Chondrocyte (in vitro differentiated cells): ENCODE measurements around the gene WDR18. TPM values are rescaled to one million over a fixed set of nuclear protein-coding genes. Genes with fewer than 3 reads are reported as not detected.
A peak's percentile ranks its signal among the peaks of the same experiment; 100 is the strongest.

Experiments used
- DNase-seq: peaks from one replicate; pipeline ENCODE4 v3.0.0; 2021; ENCODE audit warnings: mixed read lengths, low spot score
- H3K27ac Mint-ChIP-seq: one replicate; pipeline ENCODE4 v1.8.0; 2021; ENCODE audit warnings: mild to moderate bottlenecking, moderate library complexity, mixed read lengths; ENCODE audit not compliant: unreplicated experiment
- H3K27me3 Mint-ChIP-seq: 2 replicates; pipeline ENCODE4 v1.8.0; 2021; ENCODE audit warnings: low read depth, mixed read lengths
- H3K36me3 Mint-ChIP-seq: 2 replicates; pipeline ENCODE4 v1.8.0; 2021; ENCODE audit warnings: low read depth, mixed read lengths
- H3K4me1 Mint-ChIP-seq: 2 replicates; pipeline ENCODE4 v1.8.0; 2021; ENCODE audit warnings: low read depth, mild to moderate bottlenecking, mixed read lengths
- H3K4me3 Mint-ChIP-seq: one replicate; pipeline ENCODE4 v1.8.0; 2021; ENCODE audit warnings: mild to moderate bottlenecking, moderate library complexity, mixed read lengths; ENCODE audit not compliant: unreplicated experiment
- H3K9me3 Mint-ChIP-seq: 2 replicates; pipeline ENCODE4 v1.8.0; 2021; ENCODE audit warnings: low read depth, mixed read lengths
- total RNA-seq: library from RNA; stranded (reverse); gene quantifications from 3 replicates; pipeline ENCODE4 v1.2.1, GENCODE V29; 2021
- TF ChIP-seq, protein P1 (sequence below): fragments of 200-600 bp; sonication (generic); IDR thresholded peaks from 2 replicates; pipeline ENCODE4 v1.5.0; 2021; ENCODE audit warnings: antibody characterized with exemption, mild to moderate bottlenecking, moderate library complexity

The WDR18 gene
- total RNA-seq, 1 donor from 2014 or later, result 48.5 TPM

DNA sequence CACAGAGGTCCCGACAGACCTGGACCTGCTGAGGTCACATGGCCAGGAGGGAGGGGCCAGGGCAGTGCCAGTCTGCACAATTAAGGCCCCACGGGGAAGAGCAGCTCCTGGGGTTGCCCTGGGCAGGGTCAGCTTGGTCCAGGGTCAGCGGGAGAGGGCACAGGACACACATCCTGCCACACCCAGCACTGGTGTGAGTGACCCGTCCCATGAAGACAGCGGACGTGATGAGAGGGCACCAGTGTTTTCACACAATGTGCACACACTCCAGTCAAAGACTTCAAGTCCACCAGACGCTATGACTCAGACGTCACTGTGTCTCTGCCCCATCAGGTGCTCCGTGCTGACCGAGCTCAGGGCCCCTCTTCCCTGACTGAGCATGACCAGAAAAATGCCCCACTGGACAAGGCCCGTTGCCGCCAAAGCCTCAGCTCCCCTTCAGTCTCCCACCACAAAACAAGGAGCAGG is 32.5 kb downstream of the WDR18 start:
- H3K27ac Mint-ChIP-seq, result peak overlapping the region; percentile 96
- H3K4me3 Mint-ChIP-seq, result peak overlapping the region; percentile 48
- peaks cover 46% of the 10 kb centered on the region for H3K4me1 Mint-ChIP-seq
- no peaks in the 10 kb centered on the region for H3K36me3 Mint-ChIP-seq
- no peaks in the 10 kb centered on the region for H3K9me3 Mint-ChIP-seq
- TF ChIP-seq, protein P1, sequence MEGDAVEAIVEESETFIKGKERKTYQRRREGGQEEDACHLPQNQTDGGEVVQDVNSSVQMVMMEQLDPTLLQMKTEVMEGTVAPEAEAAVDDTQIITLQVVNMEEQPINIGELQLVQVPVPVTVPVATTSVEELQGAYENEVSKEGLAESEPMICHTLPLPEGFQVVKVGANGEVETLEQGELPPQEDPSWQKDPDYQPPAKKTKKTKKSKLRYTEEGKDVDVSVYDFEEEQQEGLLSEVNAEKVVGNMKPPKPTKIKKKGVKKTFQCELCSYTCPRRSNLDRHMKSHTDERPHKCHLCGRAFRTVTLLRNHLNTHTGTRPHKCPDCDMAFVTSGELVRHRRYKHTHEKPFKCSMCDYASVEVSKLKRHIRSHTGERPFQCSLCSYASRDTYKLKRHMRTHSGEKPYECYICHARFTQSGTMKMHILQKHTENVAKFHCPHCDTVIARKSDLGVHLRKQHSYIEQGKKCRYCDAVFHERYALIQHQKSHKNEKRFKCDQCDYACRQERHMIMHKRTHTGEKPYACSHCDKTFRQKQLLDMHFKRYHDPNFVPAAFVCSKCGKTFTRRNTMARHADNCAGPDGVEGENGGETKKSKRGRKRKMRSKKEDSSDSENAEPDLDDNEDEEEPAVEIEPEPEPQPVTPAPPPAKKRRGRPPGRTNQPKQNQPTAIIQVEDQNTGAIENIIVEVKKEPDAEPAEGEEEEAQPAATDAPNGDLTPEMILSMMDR, result no peak
- DNase-seq, result no peak
- H3K27me3 Mint-ChIP-seq, result no peaks in the 10 kb centered on the region

DNA sequence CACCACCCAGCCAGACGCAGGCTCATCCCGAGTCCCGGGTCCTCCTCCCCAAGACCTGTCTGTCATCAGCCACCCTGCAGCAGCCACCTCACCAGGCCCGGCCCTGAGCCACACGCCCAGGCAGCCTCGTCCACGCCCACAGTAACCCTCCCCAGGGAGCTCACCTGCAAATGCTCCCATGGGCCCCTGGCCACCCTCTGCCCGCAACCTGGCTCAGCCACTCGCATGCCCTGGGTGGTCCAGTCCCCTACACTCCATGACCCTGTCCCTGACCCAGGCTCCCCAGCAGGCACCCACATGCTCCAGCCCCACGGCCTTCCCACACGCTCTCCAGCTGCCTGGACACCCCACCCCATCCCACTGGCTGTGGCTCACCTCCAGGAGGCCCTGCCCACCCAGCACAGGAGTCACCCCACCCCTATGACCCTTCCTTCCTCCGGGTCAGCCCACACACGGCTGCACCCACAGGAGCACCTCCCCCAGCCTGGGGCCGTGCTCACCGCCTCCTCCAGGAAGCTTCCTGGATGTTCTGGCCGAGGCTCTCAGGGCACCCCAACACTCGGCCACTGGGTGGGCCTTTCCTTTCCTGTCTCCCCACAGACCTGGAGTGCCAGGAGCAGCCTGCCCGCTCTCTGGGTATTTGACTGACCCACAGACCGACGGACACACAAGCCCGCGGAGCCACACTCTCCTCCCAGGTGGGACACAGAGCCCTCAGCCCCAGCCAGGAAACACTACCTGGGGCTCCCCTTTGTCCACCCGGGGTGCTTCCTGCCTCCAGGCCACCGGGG is 33.2 kb downstream of the WDR18 start:
- Mint-ChIP-seq H3K4me1 (peaks cover 48% of the 10 kb centered on the region), H3K27ac (peak overlapping the region; percentile 96), H3K4me3 (peak overlapping the region; percentile 48), H3K27me3 (no peaks in the 10 kb centered on the region), H3K9me3 (no peaks in the 10 kb centered on the region), H3K36me3 (no peaks in the 10 kb centered on the region)
- DNase-seq, result no peak
- TF ChIP-seq, protein P1, result no peak

DNA sequence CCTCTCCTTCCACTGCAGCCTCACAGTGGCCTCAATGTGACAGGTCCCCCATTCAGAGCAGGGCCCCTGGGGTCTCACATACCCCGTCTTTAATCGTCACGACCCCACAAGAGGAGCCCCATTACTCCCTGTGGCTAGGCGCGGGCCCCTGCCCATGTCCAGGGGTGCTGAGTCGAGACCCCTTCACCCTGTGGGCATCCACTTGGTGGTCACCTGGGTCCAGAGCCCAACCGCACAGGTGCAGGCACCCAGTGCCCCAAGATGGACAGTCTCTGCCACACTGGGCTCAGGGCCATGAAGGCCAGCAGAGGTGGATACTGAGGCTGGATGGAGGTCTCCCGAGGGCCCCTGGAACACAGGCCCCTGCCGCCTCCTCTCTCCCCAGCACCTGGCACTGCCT is 33.8 kb downstream of the WDR18 start:
- Mint-ChIP-seq H3K9me3 (no peaks in the 10 kb centered on the region), H3K4me3 (no peak overlapping the region)

DNA sequence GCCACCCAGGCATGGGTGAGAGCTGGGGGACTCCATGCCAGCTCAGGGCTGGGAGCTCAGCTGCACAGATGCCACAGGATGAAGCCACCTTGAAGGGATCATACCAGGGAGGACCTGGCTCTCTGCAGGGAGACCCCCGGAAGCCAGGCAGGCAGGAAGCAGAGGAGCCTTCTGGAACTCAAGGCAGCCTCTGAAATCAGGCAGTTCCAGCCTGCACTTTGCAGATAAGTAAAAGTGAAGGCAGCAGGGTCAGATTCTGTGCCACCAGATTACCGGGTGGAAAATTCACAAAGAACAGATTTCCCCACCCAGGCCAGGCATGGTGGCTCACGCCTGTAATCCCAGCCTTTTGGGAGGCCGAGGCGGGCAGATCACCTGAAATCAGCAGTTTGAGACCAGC is 34.2 kb downstream of the WDR18 start:
- TF ChIP-seq, protein P1, result no peak
- no peak overlapping the region for H3K27ac Mint-ChIP-seq

More for the DNA sequence above, 33.8 kb downstream of the WDR18 start:
- TF ChIP-seq, protein P1, result no peak
- H3K4me1 Mint-ChIP-seq, result peaks cover 53% of the 10 kb centered on the region
- H3K36me3 Mint-ChIP-seq, result no peaks in the 10 kb centered on the region
- no peaks in the 10 kb centered on the region for H3K27me3 Mint-ChIP-seq
- no peak for DNase-seq
- H3K27ac Mint-ChIP-seq, result peak overlapping the region; percentile 96

DNA sequence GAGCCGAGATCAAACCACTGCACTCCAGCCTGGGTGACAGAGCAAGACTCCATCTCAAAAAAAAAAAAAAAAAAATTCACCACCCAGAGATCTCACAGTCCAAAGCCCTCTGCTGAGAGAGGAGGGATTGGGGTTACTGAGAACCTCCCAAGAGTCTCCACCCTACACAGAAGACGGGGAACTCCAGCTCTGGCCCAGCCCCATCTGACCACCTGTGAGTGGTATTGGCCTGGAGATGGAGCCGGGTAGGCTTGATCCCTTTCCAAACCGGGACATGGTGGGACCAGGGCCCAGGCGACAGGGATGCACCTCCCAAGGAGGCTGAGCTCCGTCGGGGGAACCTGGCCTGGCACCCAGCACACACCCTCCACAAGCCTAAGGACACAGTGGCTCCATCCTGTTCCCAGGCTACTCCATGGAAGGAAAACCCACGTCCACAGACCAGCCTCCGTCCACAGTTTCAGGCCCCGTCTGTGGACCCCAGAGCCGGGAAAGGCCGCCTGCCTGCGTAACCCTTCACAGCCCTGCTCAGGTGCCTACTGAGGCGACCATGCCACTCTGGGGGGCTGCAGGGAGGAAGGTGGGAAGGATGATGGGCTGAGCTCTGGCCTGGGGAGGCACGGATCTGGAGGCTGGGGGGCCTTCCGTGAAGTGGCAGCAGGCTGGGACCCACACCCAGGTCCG is 34.9 kb downstream of the WDR18 start:
- no peaks in the 10 kb centered on the region for H3K36me3 Mint-ChIP-seq
- peak overlapping the region; percentile 83 for H3K4me3 Mint-ChIP-seq
- H3K27ac Mint-ChIP-seq, result peak overlapping the region; percentile 63

More for the DNA sequence above, 34.2 kb downstream of the WDR18 start:
- DNase-seq, result no peak
- H3K36me3 Mint-ChIP-seq, result no peaks in the 10 kb centered on the region
- H3K27me3 Mint-ChIP-seq, result no peaks in the 10 kb centered on the region
- peaks cover 53% of the 10 kb centered on the region for H3K4me1 Mint-ChIP-seq
- H3K9me3 Mint-ChIP-seq, result no peaks in the 10 kb centered on the region
- H3K4me3 Mint-ChIP-seq, result no peak overlapping the region

More for the DNA sequence above, 34.9 kb downstream of the WDR18 start:
- DNase-seq, result no peak
- TF ChIP-seq, protein P1, result no peak
- Mint-ChIP-seq H3K4me1 (peaks cover 53% of the 10 kb centered on the region), H3K27me3 (no peaks in the 10 kb centered on the region), H3K9me3 (no peaks in the 10 kb centered on the region)
